NCI-H146 treated with DMSO at 0.1 percent for 48 hours (cell line): ENCODE data around the gene ZNF879.

ENCODE experiments used
- DNase-seq: peaks from one replicate; lab custom pipeline; 2025; ENCODE audit not compliant: unreplicated experiment; lab: John Stamatoyannopoulos, UW

Gene ZNF879

DNA sequence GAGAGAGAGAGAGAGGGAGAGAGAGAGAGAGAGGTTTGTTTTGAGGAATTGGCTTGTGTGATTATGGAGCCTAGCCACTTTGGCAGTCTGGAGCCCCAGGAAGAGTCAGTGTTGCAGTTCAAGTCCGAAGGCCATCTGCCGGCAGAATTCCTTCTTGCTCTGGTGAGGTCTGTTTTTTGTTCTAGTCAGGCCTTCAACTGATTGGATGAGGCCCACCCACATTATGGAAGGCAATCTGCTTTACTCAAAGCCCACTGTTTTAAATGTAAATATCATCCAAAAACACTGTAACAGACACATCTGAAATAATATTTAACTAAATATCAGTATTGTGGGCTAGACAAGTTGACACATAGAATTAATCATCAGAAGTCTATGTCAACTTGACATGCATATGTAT lies 17.0 kb upstream of the ZNF879 start:
- no peak for DNase-seq

DNA sequence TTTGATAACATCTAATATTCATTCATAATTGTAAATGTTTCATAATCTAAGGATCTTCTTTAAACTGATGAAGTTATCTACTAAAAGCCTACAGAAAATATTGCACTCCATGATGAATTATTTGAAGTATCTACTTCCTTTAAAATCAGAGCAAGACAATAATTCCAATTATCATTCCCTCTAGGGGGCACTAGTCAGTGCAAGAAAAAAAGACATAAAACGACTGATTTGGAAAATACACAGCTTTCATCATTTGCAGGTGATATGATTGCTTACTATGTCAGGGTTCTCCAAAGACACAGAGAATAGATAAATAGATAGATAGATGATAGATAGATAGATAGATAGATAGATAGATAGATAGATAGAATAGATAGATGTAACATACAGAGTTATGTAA lies 14.9 kb upstream of the ZNF879 start:
- no peak for DNase-seq

DNA sequence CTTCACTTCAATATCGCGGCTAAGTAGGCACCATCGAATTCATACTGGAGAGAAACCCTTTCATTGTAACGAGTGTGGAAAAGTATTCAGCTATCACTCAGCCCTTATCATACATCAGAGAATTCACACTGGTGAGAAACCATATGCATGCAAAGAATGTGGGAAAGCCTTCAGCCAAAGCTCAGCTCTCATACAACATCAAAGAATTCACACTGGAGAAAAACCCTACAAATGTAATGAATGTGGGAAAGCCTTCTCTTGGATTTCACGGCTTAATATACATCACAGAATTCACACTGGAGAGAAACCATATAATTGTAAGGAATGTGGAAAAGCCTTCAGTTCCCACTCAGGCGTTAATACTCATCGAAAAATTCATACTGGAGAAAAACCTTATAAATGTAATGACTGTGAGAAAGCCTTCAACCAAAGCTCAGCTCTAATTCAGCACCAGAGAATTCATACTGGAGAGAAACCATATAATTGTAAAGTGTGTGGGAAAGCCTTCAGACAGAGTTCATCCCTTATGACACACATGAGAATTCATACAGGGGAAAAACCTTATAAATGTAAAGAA lies 9.5 kb downstream of the ZNF879 start:
- DNase-seq: no peak

DNA sequence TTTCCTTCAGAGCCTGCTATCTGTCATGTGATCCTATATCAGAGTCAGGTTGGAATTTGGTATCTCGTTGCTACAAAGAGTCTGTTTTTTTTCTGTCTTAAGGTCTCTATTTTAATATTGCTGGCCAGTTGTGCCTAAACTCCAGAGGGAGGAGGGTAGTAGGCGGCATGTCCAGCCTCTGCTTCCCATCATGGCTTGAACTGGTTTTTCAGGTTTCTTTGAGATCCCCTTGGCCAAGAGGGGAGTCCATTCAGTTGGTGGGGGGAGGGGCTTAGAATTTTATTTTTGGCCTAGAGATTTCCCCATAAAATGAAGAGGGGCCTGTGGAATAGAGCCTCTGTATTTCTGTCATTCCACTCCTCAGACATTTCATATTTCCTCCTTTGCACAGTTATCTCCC lies 21.2 kb downstream of the ZNF879 start:
- DNase-seq: no peak

DNA sequence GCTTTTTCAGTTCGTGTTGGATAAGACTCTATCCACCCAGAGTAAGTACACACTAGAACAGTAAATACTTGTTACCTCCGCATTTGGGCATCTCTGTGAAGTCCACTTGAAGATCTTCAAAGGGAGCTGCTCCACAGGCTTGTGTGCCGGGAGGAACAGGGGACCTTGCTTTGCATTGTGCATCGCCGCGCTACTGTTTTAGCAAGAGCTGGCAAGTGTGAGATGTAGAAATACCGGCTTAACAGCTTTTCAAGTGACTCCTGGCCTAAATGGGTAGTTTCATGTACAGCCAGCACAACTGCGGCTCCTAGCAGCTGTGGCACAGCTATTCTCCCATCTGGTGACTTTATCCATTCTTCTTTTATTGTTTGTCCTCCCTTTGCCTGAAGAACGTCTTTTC lies 28.2 kb downstream of the ZNF879 start:
- DNase-seq: no peak

DNA sequence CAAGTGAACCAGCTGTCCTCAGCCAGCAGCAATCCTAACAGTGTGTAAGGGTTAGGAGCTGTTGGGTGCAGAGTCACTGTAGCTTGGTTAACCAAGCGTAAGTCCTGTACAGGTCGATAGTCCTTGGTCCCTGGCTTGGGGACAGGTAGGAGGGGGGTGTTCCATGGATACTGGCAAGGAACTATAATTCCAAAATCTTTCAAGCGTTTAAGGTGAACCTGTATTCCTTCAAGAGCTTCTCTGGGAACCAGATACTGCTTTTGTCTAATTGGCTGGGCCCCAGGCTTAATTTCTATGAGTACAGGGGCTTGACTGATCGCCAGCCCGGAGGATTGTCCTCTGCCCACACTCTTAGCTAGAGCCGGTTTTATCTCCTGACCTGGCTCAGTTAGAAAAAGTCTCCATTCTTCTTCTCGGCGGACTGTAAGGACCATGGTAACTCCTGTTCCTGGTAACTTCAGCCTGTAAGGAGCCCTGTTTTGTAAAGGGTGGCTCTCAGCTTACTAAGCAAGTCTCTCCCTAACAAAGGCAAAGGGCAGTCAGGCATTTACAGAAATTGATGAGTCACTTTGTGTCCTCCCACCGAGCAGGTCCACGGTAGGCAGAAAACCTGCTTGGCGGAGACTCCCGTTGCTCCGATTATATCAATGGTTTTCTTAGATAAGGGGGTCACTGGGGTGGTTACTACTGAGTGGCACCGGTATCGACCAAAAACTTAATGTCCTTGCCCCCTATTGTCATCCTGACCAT lies 30.6 kb downstream of the ZNF879 start:
- no peak for DNase-seq

DNA sequence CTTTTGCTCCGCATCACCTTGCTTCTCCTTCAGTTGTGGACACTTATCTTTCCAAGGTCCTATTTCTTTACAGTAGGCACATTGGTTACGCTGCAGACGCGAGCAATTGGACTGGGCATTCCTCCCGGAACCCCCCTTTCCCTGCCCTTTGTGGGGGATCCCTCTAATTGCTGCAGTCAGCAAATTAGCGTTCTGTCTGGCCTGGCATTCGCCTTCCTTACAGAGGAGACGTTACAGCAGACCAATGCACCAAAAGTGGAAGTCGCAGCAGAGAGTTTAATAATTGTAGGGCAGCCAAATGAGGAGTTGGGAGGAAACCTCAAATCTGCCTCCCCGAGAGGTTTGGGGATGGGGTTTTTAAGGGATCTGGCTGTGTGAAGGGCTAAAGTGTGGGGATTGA lies 31.3 kb downstream of the ZNF879 start:
- no peak for DNase-seq

DNA sequence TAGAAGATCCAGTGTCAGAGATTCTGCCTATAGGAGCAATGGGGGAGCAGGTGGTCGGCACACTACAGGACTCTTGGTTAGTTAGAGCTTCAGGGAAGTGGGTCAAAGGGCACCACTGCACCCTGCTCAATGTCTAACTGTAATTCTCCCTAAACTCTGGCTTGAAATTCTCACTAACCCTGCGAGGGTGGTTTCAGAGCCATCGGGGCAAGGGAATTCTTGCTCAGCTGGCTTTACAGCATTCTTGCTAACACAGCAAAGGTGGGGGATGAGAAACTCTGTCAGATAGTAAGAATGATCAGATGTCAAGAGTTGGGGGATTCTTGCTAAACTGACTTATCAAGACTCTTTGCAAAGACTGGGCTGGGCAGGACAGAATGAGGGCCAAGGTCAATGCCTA lies 31.8 kb downstream of the ZNF879 start:
- DNase-seq: no peak

DNA sequence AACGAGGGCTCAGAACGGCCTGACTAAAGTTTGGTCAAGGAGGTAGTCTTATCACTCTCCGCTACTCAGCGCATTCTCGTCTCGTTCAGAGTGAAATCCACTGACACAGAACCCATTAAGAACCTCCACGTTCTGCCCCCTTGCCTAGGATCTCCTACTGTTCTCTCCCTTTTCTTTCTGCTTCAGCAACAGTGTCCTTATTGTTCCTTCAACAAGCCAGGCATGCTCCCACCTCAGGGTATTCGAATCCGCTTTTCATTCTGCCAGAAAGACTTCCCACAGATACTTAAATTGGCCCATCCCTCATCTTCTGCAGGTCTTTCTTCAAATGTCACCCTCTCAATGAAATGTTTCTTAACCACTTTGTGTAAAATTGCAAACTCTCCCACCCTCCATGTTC lies 32.2 kb downstream of the ZNF879 start:
- no peak for DNase-seq

DNA sequence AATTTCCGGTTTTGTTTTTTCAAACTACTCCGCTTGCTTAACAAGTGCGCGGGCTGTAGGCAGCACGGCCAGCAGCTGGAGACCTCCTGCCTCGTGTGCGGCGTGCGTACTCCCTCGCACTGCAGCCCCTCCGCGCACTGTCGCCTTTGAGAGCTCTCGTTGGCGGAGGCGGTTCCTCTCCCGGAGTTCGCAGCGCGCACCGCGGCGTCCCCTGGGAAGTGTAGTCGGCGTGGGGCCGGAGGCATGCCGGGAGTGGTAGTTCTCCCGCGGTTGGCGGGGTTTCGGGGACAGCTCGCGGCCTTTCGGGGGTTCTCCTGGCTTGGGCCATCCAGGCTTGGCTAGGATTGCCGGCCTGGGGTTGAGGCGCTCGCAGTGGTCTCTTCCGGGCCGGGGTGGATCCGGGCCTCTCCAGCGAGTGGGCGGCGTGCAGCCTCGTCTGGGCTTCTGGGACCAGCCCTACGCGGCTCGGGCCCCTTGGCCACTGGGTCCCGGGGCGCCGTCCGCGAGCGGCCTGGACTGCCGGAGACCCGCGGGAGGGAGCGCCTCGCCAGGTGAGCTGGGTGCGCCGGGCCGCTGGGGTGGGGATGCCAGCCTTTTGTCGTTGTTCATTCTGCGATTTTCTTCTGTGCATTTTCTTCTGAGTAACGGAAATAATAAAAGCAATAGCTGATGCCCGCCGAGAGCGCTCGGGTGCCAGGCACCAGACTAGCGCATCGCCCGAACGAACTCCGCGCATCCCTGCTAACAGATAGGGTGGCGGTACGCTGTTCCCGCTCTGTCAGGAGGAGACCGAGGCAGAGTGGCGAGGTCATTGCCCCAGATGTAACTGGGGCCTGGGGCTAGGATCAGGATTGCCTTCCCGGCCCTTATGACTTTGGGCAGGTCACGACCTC lies 36.8 kb downstream of the ZNF879 start, which contains the start of gene ZNF354C:
ZNF354C (plus strand) TSS at position 258 of the 893 bp plus-strand sequence. CDS start 1,696 bp downstream, outside the sequence.
- DNase-seq: no peak

DNA sequence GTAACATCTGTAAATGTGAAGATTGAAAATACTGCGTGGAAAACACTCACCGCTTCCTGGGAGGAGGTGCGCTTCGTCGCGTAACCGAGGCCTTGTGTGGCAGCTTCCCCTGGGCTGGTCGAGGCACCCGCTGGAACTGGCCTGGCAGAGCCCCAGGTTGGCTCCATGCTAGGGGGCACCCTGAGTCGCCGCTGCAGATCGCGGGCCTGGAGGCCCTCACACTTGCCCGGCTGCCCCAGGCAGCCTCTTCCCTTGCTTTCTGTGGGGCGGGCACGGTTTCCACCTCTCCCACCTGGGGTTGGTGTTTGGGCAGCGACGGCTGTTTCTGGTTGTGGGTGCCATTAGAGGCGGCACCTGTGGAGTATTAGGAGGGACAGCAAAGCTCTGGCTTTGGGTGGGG lies 37.4 kb downstream of the ZNF879 start:
- no peak for DNase-seq

DNA sequence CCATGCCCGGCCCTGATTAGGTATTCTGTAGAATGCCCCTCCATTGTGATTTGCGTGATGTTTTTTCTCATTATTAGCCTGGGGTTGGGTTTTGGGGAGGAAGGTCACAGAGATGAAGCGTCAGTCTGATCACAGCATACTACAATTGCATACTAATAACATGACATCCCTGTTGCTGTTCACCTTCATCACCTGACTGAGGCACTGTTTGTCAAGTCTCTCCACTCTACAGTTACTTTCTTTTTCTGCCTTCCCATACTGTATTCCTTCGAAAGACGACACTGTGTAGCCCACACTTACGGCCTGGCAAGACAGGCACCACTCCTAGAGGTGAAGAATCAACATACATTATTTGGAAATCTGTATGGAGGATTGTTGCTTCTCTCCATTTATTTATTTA lies 42.1 kb downstream of the ZNF879 start:
- DNase-seq: no peak

DNA sequence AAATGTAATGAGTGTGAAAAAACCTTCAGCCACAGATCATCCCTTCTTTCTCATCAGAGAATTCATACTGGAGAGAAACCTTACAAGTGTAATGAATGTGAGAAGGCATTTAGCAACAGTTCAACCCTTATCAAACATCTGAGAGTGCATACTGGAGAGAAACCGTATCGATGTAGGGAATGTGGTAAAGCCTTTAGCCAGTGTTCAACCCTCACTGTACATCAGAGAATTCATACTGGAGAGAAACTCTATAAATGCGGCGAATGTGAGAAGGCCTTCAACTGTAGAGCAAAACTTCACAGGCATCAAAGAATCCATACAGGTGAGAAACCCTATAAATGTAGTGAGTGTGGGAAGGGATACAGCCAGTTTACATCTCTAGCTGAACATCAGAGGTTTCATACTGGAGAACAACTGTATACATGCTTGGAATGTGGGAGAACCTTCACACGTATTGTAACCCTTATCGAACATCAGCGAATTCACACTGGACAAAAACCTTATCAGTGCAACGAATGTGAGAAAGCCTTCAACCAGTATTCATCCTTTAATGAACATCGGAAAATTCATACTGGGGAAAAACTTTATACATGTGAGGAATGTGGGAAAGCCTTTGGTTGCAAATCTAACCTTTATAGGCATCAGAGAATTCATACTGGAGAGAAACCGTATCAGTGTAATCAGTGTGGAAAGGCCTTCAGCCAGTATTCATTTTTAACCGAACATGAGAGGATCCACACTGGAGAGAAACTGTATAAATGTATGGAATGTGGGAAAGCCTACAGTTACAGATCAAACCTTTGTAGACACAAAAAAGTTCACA lies 55.8 kb downstream of the ZNF879 start:
- no peak for DNase-seq

DNA sequence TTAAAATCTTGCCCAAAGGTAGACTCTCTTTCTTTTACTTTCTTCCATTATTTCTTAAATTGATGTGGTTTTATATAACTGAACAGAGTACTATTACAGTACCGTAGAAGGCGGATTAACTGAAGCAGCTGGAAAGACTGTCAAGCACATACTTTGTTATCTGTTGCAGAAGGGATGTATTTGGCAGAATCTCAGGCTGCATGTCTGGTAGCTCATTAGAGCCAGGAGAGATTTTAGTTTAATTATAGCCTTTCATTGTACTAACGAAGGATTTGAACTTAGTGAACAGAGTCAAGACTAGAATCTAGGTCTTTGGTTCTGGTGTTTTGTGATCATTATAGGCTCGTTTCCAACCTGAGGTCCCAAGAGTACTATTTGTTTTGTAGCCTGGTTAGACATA lies 57.1 kb downstream of the ZNF879 start:
- DNase-seq: no peak
